HUDEP-2 (cell line): Measurements from ENCODE around the gene ARHGEF7.

Experiments used
- DNase-seq, 76 experiments: peaks; one replicate each; lab custom pipeline; 2025; ENCODE audit not compliant: unreplicated experiment in 76 of 76; lab: John Stamatoyannopoulos, UW

The ARHGEF7 gene

DNA sequence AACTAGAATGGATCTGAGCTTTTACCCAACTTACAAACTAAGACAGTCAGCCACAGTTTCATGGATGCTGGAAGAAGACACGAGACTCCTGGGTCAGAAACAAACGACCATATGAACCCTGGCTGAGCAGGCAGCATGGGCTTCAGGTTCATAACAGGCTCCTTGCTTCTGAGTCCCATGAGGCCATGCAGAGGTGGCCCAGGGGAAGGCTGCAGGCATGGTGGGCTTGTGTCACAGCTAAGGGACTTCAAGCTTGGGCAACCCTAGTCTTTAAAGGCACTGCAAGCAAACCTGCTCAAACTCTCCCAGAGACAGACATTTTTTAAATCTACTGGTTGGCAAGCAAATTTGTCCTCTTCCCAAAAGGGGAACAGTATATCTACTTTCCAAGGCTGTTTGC is 5.1 kb upstream of the ARHGEF7 start:
- DNase-seq, result no peak

DNA sequence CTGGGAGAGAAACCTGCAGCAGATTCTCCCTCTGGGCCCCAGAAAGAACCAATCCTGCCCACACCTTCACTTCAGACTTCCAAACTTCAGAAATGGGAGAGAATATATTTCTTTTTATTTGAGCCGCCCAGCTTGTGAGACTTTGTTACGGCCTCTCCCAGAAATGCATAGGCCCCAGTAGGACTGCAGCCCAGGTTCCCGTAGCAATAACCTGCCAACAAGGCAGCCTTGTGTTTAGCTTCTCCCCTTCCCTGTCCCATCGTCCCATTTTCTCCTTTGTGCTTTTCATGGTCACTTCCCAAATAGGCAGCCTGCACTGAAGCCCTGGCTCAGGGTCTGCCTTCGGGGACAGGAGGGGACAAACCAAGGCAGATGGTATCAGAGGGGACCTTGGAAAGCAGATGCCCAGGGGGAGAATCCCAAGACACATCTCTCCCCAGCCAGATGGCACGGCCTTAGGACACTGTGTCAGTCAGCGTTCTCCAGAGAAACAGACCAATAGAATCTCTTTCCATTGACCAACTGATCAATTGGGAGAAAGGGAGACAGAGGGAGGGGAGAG is 3.7 kb upstream of the ARHGEF7 start:
- DNase-seq, result no peak

DNA sequence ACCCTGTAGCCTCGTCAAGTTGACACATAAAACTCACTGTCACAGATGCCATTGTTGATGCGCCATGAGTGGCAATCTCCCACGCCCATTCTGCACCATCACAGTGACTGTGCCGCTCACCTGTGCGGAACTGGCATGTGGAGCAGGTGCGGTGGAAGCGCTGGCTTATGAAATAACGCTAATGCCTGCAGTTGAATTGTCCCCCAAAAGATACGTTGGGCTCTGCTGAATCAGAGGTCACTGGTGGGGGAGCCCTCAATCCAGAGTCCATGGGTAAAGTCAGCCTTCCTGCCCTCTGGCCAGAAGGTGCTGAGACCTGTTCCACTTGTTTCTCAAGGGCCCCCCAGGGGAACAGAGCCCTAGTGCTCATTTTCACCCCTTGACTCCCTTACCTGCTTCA is 2.9 kb upstream of the ARHGEF7 start:
- DNase-seq, result no peak

DNA sequence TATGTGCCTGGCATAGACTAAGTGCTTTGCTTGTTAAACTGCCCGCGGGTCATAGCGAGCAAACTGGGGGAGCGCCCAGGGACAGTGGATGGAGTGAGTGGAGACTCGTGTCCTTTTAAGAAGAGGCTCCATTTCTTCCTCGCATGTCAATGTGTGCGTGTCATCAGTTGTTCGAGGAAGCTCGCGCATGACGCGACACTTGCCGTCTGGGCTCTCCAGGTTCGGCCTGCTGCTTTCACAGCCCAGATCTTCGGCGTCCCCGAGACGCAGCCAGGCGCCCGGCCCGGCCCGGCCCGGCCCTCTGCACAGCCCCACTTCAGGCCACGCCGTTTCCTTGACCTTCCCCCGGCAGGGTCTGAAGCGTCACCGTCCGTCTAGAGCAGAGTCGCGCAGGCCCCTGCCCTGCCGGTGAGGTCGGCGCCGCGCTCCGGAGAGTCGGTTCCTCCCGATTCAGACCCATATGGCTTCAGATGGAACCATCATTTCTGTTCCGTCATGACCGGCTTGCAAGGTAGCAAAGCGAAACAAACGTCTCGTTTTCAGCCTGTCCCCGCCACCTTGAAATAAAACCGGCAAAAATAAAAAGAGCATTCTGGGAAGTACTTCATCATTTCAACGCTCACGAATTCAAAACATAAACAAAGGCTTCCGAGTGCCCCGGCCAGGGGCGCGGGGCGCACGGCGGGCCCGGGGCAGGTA is 599 bp upstream of the ARHGEF7 start:
- DNase-seq, result peak in 1 of 76 experiments; percentile 7

DNA sequence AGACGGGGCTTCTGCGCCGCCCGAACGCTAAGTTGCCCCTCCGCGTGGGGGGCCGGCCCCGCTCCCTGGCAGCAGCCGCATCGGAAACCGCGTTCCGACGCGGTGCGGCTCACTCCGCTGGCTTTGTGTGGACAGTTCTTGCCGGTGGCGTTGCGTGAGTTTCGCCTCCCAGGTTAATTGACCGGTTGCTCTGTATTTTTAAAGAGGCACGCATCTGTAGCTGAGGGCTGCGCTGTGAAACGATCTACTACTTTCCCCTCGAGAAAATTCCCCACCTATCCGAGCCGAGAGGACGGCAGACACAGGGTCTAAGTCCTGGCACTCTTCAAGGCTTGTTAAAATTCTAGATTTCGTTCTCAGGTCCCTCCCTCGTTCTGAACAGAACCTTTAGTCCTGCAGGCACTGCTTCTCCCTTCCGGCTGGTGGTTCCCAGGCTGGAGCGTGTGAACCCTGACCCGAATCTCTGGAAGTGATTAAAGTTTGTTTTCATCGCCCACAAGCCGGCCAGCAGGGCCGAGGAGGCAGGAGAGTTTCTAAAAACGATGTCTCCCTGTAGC is 933 bp downstream of the ARHGEF7 start:
- no peak for DNase-seq

DNA sequence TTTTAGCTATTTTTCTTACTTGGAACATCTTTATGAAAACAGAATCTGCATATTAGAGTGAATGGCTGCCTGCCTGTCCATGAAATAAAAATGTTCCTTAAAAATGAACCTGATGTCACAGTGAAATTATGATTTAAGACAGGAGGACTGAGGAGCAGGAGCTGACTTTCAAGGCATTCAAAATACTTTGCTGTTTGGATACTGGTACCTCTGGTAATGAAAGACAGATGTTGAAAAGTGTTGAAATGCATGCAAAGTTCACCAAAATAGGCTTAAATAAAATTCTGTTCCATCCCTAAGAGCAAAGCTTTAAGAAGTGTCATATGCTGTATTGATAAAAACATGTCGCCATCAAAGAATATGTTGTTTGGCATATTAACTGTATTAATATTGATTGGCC is 1.7 kb downstream of the ARHGEF7 start:
- no peak for DNase-seq

DNA sequence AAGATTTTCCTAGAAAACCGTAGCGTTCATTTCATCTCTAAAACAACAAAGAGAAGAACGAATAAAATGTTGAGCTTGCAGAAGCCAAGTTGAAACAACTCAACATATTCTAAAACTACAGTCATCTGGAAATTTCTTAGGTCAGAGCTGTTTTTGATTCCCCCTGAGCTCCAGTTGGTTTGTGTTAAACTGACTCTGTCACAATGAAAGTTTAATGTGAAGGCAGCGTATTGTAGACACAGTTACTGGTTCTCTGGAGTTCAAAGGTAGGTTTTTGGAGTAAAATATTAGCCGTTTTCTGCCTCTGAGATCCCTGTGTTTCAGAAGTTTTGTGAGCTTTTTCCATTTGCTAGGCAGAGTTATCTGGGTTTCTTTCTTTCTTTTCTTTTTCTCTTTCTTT is 2.2 kb downstream of the ARHGEF7 start:
- DNase-seq, result no peak

DNA sequence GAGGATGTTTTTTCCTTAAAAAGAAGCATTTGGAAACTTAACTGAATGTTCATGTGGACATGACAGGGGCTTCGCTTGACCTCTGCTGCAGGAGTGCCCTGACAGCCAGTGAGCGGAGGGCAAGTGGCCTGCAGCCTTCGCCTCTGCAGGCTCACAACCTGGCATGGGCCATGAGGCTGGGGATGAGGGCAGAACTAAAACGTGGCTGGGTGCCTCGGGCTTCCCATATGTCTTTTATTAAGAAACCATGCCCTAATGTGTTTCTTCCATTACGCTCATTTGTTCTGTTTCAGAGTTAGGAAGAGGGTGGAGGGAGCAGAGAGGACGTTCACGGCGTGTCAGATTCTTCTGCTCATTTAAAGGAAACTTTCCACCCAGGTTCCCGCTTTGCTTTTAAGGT is 2.9 kb downstream of the ARHGEF7 start:
- DNase-seq, result no peak

DNA sequence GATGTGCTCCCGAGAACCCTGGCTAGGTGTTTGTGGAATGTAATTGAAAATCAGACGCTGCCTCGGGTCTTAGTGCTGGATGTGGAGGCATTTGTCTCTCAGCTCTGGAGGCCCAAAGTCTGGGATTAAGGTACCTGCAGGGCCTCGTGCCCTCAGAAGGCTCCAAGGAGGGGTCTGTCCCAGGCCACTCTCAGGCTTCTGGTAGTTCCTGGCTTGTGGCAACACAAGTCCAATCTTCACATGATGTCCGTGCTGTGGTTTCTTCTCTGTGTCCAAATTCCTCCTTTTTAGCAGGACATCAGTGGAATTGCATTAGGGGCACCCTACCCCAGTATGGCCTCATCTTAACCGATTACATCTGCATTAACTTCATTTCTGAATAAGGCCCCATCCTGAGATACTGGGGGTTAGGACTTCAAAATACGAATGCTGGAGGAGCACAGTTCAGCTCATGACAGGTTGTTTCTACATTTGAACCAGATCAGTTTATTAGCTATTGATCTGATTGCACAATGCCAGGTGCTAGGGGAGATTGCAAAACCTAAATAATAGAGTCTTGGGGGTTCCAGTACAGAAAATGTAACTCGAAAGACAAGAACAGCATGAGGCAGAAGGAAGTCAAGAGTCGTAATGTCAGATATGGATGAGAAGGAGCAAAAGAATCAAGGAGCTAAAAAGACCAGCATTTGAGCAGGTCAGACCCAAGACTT is 3.9 kb downstream of the ARHGEF7 start:
- no peak for DNase-seq

DNA sequence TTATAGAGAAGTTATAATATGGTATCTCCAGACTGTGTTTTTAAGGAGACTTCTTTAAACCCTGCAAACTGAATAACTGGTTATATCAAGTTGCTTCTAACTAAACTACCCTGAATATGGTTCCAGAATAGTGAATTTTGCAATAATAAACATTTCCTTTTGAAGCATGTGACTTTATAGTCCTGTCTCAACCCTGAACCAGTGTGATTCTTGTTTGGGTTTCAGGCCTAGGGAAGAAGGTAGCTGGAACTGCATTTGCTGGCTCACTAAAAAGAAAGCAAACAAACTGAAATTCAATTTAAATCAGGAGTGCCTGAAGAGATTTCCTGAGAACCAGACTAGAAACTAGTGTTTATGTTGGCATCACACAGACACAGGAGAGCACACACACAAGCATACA is 4.9 kb downstream of the ARHGEF7 start:
- no peak for DNase-seq

DNA sequence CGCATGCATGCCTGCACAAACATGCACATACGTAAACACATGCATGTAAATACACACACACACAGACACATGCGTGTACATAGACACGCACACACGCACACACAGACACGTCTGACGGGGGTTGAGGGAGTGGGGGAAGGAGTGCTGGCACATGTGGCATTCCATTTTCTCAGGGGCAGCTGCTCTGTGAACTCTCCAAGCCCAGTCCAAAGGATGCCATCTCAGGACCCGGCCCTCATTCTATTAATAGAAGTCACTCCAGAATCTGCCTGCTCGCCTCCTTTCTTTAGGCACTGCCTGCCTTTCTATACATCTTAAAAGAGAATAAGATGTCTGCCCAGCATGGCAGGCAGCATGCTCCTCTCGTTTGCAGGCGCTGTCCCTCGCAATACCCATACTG is 5.3 kb downstream of the ARHGEF7 start:
- DNase-seq, result no peak

DNA sequence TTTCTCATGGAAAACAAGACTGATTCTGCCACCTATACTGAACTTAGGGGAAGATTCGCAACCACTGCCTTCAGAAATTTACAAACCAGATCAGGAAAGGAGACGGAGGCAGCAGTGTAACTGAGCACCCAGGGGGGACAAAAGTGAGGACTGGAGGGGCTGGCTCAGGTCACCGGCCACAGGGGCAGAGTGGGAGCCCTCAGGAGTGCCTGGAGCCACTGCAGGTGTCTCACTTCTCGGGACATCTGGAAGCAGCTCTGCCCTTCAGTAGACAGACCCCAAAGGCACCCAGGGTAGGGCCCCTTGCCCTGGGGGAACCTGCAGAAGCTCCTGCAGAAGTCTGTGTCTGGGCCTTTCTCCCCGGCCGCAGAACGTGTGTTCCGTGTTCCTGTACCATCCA is 5.8 kb downstream of the ARHGEF7 start:
- no peak for DNase-seq

DNA sequence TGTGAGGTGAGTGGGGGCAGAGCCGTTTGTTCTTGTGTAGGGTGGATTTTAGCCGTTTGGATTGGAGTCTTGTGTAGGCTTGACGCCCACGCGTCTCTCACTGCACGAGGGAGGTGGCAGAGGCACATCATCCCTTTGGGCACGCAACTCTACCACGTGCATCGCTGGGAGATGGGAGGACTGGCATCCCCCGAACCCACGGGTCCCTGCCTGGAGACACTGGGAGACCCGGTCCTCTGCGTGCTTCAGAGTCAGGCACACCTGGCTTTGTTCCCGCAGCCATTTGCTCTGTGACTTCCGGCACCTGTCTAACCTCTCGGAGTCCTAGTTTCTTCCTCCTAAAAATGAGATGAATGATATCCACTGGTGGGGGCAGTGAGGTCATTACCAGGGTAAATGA is 6.4 kb downstream of the ARHGEF7 start:
- peak in 1 of 76 experiments; percentile 2 for DNase-seq

DNA sequence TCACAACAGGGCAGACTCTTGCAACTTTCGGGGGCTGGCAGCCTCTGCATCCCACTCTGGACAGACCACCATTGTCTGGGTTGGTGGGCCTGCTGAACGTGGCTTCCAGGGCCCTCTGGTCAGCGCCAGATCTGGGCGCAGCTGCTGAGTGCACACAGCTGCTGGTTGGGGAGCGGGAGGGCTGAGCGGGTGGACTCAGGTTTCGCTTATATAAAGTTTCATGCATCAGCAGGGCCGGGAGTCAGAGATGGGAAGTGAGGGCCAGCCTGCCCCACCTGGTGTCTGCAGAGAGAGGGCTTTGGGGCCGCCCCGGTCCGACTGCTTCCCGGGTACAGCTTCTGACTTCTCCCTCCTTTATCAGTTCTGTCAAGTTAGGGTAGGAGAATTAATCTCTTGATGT is 6.9 kb downstream of the ARHGEF7 start:
- DNase-seq, result no peak

DNA sequence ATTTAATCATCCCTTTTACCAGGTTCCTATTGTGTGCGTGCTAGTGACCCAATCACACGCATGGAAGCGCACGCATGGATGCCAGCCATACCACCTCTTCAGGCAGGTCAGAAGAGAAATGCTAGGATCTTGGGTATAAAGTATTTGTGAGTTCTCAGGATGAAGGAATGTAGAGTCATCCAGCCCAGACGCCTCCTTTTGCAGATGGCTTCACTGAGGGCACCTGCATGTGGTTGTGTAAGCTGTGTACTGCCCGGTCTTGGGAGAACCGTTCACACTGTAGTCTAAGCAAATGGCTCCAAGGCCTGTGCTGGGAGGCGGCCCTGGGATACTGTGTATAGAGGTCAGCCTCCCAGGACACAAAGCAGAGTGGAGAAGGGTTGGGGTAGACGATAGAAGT is 7.5 kb downstream of the ARHGEF7 start:
- DNase-seq, result no peak

DNA sequence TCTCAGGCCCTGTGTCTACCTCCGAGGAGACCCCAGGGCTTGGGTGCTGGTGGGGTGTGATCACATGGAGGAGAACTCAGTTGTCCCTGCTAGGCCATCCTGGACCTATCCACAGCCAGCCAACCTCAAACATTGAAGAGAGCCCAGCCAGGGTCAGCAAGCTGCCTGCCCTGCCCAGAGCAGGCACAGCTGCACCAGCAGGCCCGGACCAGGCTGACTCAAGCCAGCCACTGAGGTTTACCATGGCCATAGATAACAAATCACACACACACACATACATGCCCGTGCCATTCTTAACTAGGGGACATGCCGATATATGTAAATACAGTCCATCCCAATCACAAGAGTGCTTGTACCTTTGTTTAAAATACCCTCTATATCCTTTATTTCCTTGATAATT is 8.1 kb downstream of the ARHGEF7 start:
- no peak for DNase-seq

DNA sequence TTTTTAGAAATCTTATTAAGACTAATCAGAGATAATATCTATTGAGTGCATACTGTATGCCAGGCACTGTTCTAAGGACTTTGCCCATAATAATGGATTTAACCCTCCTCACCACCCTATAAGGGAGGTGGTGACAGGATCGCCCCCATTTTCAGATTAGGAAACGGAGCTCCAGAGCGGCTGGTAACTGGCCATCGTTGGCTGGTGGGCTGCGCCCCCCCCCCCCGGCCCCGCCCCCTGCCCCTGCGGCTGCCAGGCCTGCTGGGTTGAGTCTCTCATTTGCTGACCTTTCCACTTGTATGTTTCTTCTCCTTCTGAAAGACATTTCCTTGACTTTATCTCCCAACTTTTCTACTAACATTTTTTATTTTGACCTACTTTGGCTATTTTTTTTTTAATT is 8.5 kb downstream of the ARHGEF7 start:
- DNase-seq, result no peak

DNA sequence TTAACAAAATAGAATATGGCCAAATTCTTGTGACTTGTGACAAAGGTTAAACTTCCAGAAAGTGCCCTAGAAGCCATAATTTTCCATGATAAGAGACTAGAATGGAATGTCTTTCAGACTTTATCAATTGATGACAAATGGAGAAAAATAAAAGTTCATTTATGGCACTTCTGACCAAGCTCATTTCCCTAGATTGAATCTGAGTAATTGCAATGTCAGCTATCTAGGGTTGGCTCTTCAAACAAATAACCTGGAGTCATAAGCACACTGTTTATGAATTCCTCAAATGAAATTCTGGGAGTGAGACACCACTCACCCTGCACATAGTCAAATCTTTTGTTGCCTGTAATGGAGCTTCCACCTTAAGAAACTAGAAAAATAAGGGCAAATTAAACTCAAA is 11.4 kb downstream of the ARHGEF7 start:
- DNase-seq, result no peak

DNA sequence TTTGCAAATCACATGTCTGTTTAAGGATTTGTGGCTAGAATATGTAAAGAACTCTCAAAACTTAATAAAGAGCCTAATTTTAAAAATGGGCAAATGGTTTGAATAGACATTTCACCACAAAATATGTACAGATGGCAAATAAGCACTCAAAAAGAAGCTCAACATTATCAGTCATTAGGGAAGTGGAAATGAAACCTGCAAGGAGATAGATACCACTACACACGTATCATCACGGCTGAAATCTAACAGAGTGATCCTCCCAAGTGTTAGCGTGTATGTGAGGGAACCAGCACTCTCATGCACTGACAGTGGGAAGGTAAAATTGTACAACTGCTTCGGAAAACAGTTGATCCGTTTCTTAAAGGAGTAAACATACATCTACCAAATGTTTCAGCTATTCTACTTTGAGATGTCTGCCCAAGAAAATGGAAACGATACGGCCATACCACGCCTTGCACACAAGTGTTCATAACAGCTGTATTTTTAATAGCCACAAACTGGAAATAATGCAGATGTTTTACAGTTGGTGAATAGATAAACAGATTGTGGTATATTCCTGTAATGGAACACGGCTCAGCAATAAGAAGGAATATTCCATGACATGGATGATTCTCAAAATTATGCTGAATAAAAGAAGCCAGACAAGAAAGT is 14.5 kb downstream of the ARHGEF7 start:
- no peak for DNase-seq

DNA sequence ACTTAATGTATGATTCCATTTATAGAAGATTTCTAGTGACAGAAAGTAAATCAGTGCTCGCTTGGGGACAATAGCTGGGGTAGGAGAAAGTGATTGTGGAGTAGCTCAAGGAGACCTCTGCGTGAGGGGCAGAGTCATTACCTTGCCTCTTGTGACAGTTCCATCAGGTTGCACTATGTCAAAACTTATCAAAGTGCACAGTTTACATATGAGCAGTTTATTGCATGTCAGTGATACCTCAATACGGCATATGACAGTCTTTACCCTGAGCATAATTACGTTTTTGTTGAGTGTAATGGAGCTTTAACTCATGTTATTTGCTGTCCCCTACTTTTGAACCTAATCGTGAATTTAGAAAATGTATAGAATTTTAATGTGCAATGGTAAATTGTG is 15.0 kb downstream of the ARHGEF7 start:
- DNase-seq, result no peak

DNA sequence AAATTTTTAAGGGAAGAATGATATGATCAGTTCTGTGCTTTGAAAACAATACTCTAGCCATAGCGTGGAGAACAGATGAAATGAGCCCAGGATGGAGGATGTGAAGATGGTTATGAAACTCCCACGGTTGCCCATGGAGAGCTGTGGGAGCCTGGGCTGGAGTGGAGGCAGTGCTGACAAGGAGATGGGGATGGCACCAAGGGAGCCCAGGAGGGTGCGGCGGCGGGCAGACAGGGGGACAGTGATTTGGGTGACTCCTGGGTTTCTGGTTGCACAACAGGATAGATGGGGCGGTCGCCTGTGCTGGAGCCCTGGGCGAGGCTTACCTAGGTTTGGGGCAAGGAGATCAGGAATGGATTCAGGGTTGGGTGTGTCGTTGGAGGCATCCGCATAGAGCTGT is 15.9 kb downstream of the ARHGEF7 start:
- no peak for DNase-seq

DNA sequence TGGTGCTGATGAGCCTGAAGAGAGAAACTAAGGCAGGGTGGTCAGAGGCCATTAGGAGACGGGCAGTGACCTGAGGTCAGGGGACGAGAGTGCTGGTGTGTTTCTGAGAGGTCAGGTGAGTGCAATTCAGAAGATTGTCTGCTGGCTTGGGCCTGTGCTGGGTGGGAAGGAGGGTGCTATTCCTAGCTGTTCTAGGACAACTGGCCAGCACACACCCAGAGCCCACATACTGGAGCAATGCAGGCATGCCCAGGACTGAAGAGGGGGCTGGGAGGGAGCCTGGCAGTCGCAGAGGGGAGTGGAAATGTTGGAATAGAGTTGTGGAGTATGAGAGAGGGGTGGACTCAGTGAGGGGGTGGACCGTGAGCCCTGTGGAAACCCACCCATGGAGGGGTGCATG is 16.5 kb downstream of the ARHGEF7 start:
- no peak for DNase-seq
